ENCODE results near the gene IL12RB2.
"Not testable (repeated sequence)": the region's sequence is repeated elsewhere in the genome, so short reads cannot be mapped to it uniquely, and the experiment has no call there.

Gene IL12RB2

GRCh38 chr1:67433837-67434236 is 126.2 kb downstream of the IL12RB2 start:
- no peak for DNase-seq

DNA sequence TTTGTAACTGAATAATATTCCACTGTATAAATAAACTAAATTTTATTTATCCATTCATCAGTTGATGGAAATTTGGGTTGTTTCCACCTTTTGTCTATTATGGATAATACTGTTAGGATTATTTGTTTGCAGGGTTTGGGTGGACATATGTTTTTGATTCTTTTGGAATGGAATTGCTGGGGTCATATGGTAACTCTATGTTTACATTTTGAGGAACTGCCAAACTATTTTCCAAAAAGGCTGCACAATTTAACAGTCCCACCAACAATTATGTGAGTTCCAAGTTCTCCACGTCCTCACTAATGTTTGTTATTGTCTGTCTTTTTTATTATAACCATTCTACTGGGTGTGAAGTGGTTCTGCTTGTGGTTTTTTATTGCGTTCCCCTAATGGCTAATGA is 126.8 kb downstream of the IL12RB2 start:
- no peak for DNase-seq

DNA sequence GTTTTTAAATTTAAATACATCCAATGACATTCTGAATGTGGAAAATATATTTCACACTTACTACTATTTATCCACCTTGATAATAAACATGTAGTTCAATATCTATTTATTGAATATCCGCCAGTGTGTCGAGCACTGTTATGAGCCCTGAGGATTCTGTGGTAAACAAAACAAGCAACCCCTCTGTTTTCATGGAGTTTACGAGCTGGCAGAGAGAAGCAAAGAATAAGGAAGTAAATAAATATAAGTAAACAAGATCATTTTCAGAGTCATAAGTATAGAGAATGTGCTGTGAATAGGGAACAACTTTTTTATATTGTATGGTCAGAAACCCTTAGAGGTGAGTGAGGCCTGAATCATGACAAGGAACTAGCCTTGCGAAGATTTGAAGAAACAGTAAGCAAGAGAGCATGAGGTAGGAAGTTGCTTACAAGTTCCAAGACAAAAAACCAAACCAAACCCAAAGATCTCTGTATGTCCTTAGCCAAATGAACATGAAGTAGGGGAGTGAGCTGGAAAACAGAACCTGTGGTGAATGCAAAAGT is 128.9 kb downstream of the IL12RB2 start:
- DNase-seq, result no peak

- no peak for DNase-seq
Measured at GRCh38 chr1:67437961-67438360, 130.3 kb downstream of the IL12RB2 start.

GRCh38 chr1:67439277-67440029 is 131.8 kb downstream of the IL12RB2 start:
- DNase-seq, result no peak

GRCh38 chr1:67440339-67440738 is 132.7 kb downstream of the IL12RB2 start:
- no peak for DNase-seq

GRCh38 chr1:67441183-67441582 is 133.5 kb downstream of the IL12RB2 start:
- peak; percentile 16 for DNase-seq

GRCh38 chr1:67441739-67442281 is 134.1 kb downstream of the IL12RB2 start:
- DNase-seq, result no peak

DNA sequence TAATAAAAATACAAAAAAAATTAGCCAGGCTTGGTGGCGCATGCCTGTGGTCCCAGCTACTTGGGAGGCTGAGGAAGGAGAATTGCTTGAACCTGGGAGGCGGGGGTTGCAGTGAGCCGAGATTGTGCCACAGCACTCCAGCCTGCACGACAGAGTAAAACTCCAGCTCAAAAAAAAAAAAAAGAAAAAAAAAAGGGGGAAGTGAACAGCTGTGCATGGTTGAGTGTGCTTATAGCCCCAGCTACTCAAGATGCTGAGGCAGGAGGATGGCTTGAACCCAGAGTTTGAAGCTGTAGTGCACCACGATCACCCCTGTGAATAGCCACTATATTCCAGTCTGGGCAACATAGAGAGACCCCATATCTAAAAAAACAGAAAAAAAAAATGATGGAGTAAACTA is 138.3 kb downstream of the IL12RB2 start:
- not testable (repeated sequence) for DNase-seq
